ENCODE data around the gene ARFIP2. TPM values are rescaled to one million over a fixed set of nuclear protein-coding genes. Genes with fewer than 3 reads are reported as not detected.

Gene ARFIP2
- total RNA-seq, 1 donor from 2014 or later = 54.0 TPM

- H3K27ac ChIP-seq = no peak overlapping the region
- no peak for DNase-seq (ENCODE audit: extremely low spot score in 2 of 2)
- H3K36me3 ChIP-seq = no peaks in the 10 kb centered on the region
- H3K4me1 ChIP-seq = no peaks in the 10 kb centered on the region
- no peaks in the 10 kb centered on the region for H3K27me3 ChIP-seq
- H3K4me3 ChIP-seq = no peak overlapping the region
- TF ChIP-seq, protein P1, sequence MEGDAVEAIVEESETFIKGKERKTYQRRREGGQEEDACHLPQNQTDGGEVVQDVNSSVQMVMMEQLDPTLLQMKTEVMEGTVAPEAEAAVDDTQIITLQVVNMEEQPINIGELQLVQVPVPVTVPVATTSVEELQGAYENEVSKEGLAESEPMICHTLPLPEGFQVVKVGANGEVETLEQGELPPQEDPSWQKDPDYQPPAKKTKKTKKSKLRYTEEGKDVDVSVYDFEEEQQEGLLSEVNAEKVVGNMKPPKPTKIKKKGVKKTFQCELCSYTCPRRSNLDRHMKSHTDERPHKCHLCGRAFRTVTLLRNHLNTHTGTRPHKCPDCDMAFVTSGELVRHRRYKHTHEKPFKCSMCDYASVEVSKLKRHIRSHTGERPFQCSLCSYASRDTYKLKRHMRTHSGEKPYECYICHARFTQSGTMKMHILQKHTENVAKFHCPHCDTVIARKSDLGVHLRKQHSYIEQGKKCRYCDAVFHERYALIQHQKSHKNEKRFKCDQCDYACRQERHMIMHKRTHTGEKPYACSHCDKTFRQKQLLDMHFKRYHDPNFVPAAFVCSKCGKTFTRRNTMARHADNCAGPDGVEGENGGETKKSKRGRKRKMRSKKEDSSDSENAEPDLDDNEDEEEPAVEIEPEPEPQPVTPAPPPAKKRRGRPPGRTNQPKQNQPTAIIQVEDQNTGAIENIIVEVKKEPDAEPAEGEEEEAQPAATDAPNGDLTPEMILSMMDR (IDR thresholded peaks at IDR 0.05) = no peak
- TF ChIP-seq POLR2AphosphoS5 (IDR thresholded peaks at IDR 0.05; ENCODE audit: insufficient read depth in 1 of 2, low read depth in 1 of 2) (no peak), POLR2A (IDR thresholded peaks at IDR 0.05) (no peak)
- no peaks in the 10 kb centered on the region for H3K9me3 ChIP-seq
- intact Hi-C loops (cut with DNase I) = loop anchor here (10.0 kb wide), 1 partner anchor 71 kb away; no protein-coding TSS in a partner anchor
Observed at GRCh38 chr11:6433998-6434660, 47.0 kb downstream of the ARFIP2 start.

DNA sequence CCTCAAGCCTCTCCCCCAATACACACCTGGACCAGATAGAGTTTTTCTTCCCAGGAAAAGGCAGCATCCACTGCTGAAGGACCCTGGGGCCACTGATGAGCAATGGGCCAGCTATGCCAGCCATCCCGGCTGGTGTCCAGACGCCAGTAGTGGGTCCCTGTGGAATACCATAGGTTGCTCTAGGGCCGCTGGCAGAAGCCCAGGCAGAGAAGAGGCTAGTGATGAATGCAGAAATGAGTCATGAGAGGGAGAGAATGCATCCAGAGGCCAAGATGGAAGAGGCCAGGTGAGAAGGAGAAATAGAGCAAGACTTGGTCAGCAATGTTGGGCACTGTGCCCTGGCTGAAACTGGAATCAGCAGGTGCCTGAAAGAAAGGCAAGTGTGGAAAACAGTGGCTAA, 49.3 kb downstream of the ARFIP2 start:
- intact Hi-C loops (cut with DNase I) = loop anchor here (10.0 kb wide), 1 partner anchor 73 kb away; no protein-coding TSS in a partner anchor
- H3K4me1 ChIP-seq = no peaks in the 10 kb centered on the region
- H3K27ac ChIP-seq = no peak overlapping the region
- no peak for TF ChIP-seq POLR2A (IDR thresholded peaks at IDR 0.05)
- TF ChIP-seq, protein P1 (IDR thresholded peaks at IDR 0.05) = no peak
- DNase-seq (ENCODE audit: extremely low spot score in 2 of 2) = no peak
- no peaks in the 10 kb centered on the region for H3K9me3 ChIP-seq
- no peak overlapping the region for H3K4me3 ChIP-seq
- H3K36me3 ChIP-seq = no peaks in the 10 kb centered on the region
- H3K27me3 ChIP-seq = no peaks in the 10 kb centered on the region

DNA sequence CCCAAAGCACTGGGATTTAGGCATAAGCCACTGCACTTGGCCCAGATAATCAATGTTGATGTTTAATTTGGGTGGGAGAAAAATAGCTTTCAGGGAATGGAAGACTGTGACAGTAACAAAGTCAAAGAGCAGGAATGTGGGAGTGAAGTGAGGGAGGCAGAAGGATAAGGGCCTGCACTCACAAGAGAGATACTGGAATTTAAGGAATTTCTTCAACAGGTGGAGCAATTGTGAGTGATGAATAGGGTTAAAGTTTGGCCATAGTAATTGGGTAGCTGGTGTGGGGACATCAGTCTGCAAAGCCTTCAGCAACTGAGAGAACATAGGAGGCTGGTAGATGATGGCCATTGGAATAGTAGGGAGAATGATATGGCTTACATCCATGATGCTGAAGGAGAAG, 53.6 kb downstream of the ARFIP2 start:
- no peaks in the 10 kb centered on the region for H3K36me3 ChIP-seq
- H3K4me3 ChIP-seq = no peak overlapping the region
- H3K9me3 ChIP-seq = no peaks in the 10 kb centered on the region
- no peak for DNase-seq (ENCODE audit: extremely low spot score in 2 of 2)
- no peak overlapping the region for H3K27ac ChIP-seq
- H3K27me3 ChIP-seq = no peaks in the 10 kb centered on the region
- no peaks in the 10 kb centered on the region for H3K4me1 ChIP-seq
- TF ChIP-seq, protein P1 (IDR thresholded peaks at IDR 0.05) = no peak
- TF ChIP-seq POLR2AphosphoS5 (IDR thresholded peaks at IDR 0.05; ENCODE audit: insufficient read depth in 1 of 2, low read depth in 1 of 2) (no peak), POLR2A (IDR thresholded peaks at IDR 0.05) (no peak)
- intact Hi-C loops (cut with DNase I) = no loop called here

Other genes with a start within 250 kb of the ARFIP2 start
- 65.1 TPM for gene FHIP1B, start 246.7 kb downstream of the ARFIP2 start, total RNA-seq
- not detected for gene CNGA4, start 242.2 kb downstream of the ARFIP2 start, total RNA-seq
- not detected for gene CCKBR, start 221.5 kb downstream of the ARFIP2 start, total RNA-seq
- gene CAVIN3, start 160.8 kb downstream of the ARFIP2 start, total RNA-seq = 156 TPM
- 23.1 TPM for gene SMPD1, start 90.9 kb downstream of the ARFIP2 start, total RNA-seq
- gene APBB1, start 62.2 kb downstream of the ARFIP2 start, total RNA-seq = 59.7 TPM
- 0.98 TPM for gene HPX, start 40.3 kb downstream of the ARFIP2 start, total RNA-seq
- gene TRIM3, start 7.4 kb downstream of the ARFIP2 start, total RNA-seq = 27.5 TPM
- 98.7 TPM for gene TIMM10B, start 170 bp upstream of the ARFIP2 start, total RNA-seq
- 17.2 TPM for gene DNHD1, start 15.9 kb upstream of the ARFIP2 start, total RNA-seq
- gene RRP8, start 122.3 kb upstream of the ARFIP2 start, total RNA-seq = 10.3 TPM
- 149 TPM for gene ILK, start 122.4 kb upstream of the ARFIP2 start, total RNA-seq
- gene TAF10, start 130.9 kb upstream of the ARFIP2 start, total RNA-seq = 48.1 TPM
- gene TPP1, start 138.1 kb upstream of the ARFIP2 start, total RNA-seq = 77.3 TPM
- gene DCHS1, start 174.5 kb upstream of the ARFIP2 start, total RNA-seq = 28.7 TPM
- gene MRPL17, start 202.0 kb upstream of the ARFIP2 start, total RNA-seq = 55.2 TPM